Measurements from ENCODE around the gene KCNQ5. TPM values are rescaled to one million over a fixed set of nuclear protein-coding genes. Genes with fewer than 3 reads are reported as not detected.

KCNQ5 gene
- total RNA-seq, 1 experiment from 2014 or later: 9.4 TPM

DNA sequence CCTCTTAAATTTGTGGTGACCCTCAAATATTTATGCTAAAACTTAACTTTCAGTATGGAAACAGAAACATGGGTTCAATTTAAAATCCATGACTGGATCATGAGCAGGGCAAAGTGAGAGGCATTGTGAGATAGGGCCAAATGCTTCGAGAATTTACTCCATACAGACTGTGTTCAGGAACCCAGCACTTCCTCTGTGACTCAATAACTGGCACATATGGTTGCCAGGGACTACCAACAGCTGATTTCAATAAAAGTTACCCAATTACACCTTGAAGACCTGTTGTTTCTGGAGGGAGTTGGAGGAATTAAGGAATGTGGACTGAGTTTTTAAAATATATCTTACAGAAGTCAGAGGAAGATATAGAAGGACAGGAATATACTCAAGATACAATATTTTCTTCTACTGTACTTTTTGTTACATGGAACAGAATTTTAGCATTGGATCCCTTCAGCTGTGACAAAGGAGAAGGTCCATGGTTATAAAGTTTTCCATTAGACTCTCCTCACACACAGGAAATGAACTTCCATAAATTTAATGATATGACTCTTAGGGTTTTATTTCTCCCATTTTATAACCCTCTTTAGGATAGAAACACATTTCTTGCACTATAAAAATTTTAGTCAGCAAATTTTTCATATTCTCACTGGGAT, 344.9 kb downstream of the KCNQ5 start:
- intact Hi-C loops (cut with micrococcal nuclease; ENCODE audit: unreplicated experiment) (no loop called here), in situ Hi-C loops (cut with HindIII; ENCODE audit: low pct_unique_long_range_greater_than_20kb, low sequenced_read_pairs) (no loop called here)
- Histone ChIP-seq H3K4me1 (ENCODE audit: control insufficient read depth, insufficient read depth, low read length) (peaks cover 4% of the 10 kb centered on the region; the same call in 1 of the 2 replicates), H3K9me3 (ENCODE audit: control insufficient read depth, insufficient read depth, low read depth, low read length) (no peaks in the 10 kb centered on the region), H3K4me3 (ENCODE audit: low read depth in 2 of 2, low read length in 2 of 2) (no peak overlapping the region), H3K27ac (ENCODE audit: low read length) (no peak overlapping the region), H3K36me3 (ENCODE audit: control insufficient read depth, insufficient read depth, low read length) (no peaks in the 10 kb centered on the region), H3K27me3 (ENCODE audit: control insufficient read depth, insufficient read depth, low read length) (no peaks in the 10 kb centered on the region)
- ATAC-seq (no peak), DNase-seq (ENCODE audit: low read depth, low spot score) (no peak)
- TF ChIP-seq POLR2AphosphoS5 (IDR thresholded peaks at IDR 0.05; ENCODE audit: low read depth, low read length): no peak
- POLR2A ChIA-PET: no interaction called here
- no TSS peak for BruUV-seq (replicated peaks)
- CTCF ChIA-PET: no interaction called here

DNA sequence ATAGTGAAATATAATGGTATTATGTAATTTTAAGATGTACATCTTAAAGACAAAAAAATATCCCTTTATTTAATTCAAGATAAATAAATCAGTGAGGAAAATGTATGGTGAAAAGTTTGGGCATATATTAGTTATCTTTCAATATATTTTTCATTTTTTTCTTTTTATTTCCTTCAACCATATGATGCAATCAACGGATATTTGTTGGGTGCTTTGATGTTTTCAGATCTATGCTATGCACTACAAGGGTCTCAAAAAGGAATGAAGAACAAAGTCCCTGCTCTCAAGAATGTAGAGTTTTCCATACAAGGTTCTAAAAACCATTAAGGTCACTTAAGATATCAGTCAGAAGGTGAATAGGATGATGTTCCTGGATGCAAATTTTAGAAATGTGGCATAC, 345.5 kb downstream of the KCNQ5 start:
- CTCF ChIA-PET: no interaction called here
- in situ Hi-C loops (cut with HindIII; ENCODE audit: low pct_unique_long_range_greater_than_20kb, low sequenced_read_pairs): no loop called here
- POLR2A ChIA-PET: no interaction called here
- ATAC-seq (no peak), DNase-seq (ENCODE audit: low read depth, low spot score) (no peak)
- peaks cover 4% of the 10 kb centered on the region; the same call in 1 of the 2 replicates for H3K4me1 ChIP-seq (ENCODE audit: control insufficient read depth, insufficient read depth, low read length)
- H3K27me3 ChIP-seq (ENCODE audit: control insufficient read depth, insufficient read depth, low read length): no peaks in the 10 kb centered on the region
- H3K4me3 ChIP-seq (ENCODE audit: low read depth in 2 of 2, low read length in 2 of 2): no peak overlapping the region
- intact Hi-C loops (cut with micrococcal nuclease; ENCODE audit: unreplicated experiment): no loop called here
- no peaks in the 10 kb centered on the region for H3K36me3 ChIP-seq (ENCODE audit: control insufficient read depth, insufficient read depth, low read length)
- H3K9me3 ChIP-seq (ENCODE audit: control insufficient read depth, insufficient read depth, low read depth, low read length): no peaks in the 10 kb centered on the region
- TF ChIP-seq TCF7L2 (IDR thresholded peaks at IDR 0.05; ENCODE audit: low read depth, low read length) (no peak), SIN3A (IDR thresholded peaks at IDR 0.05; ENCODE audit: borderline replicate concordance, insufficient read depth, low read depth, low read length) (no peak), POLR2AphosphoS5 (IDR thresholded peaks at IDR 0.05; ENCODE audit: low read depth, low read length) (no peak)
- TF ChIP-seq, protein P1, sequence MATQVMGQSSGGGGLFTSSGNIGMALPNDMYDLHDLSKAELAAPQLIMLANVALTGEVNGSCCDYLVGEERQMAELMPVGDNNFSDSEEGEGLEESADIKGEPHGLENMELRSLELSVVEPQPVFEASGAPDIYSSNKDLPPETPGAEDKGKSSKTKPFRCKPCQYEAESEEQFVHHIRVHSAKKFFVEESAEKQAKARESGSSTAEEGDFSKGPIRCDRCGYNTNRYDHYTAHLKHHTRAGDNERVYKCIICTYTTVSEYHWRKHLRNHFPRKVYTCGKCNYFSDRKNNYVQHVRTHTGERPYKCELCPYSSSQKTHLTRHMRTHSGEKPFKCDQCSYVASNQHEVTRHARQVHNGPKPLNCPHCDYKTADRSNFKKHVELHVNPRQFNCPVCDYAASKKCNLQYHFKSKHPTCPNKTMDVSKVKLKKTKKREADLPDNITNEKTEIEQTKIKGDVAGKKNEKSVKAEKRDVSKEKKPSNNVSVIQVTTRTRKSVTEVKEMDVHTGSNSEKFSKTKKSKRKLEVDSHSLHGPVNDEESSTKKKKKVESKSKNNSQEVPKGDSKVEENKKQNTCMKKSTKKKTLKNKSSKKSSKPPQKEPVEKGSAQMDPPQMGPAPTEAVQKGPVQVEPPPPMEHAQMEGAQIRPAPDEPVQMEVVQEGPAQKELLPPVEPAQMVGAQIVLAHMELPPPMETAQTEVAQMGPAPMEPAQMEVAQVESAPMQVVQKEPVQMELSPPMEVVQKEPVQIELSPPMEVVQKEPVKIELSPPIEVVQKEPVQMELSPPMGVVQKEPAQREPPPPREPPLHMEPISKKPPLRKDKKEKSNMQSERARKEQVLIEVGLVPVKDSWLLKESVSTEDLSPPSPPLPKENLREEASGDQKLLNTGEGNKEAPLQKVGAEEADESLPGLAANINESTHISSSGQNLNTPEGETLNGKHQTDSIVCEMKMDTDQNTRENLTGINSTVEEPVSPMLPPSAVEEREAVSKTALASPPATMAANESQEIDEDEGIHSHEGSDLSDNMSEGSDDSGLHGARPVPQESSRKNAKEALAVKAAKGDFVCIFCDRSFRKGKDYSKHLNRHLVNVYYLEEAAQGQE (IDR thresholded peaks at IDR 0.05; ENCODE audit: insufficient read depth in 1 of 2, low read depth in 2 of 2, low read length in 1 of 2): no peak
- TF ChIP-seq, protein P2, sequence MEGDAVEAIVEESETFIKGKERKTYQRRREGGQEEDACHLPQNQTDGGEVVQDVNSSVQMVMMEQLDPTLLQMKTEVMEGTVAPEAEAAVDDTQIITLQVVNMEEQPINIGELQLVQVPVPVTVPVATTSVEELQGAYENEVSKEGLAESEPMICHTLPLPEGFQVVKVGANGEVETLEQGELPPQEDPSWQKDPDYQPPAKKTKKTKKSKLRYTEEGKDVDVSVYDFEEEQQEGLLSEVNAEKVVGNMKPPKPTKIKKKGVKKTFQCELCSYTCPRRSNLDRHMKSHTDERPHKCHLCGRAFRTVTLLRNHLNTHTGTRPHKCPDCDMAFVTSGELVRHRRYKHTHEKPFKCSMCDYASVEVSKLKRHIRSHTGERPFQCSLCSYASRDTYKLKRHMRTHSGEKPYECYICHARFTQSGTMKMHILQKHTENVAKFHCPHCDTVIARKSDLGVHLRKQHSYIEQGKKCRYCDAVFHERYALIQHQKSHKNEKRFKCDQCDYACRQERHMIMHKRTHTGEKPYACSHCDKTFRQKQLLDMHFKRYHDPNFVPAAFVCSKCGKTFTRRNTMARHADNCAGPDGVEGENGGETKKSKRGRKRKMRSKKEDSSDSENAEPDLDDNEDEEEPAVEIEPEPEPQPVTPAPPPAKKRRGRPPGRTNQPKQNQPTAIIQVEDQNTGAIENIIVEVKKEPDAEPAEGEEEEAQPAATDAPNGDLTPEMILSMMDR (IDR thresholded peaks at IDR 0.05): no peak
- no peak overlapping the region for H3K27ac ChIP-seq (ENCODE audit: low read length)
- no TSS peak for BruUV-seq (replicated peaks)

DNA sequence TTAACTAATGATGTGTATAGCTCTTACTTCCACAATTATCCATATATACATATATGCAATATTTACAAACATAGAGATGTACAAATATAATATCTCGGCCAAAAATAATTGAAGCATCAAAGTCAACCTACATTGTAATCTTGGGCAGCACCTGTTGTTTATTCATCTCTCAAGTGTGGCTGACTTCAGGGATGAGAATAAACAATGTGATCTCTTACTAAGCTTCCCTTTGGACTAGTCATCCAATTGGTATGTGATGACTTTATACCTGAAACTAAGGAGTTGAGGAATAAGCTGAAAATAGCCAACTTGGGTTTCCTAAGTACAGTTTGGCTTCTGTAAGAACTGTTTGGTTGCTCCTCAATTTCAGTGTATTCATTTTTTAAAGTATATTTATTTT, 346.8 kb downstream of the KCNQ5 start:
- no peaks in the 10 kb centered on the region for H3K9me3 ChIP-seq (ENCODE audit: control insufficient read depth, insufficient read depth, low read depth, low read length)
- no peak overlapping the region for H3K4me3 ChIP-seq (ENCODE audit: low read depth in 2 of 2, low read length in 2 of 2)
- H3K27me3 ChIP-seq (ENCODE audit: control insufficient read depth, insufficient read depth, low read length): no peaks in the 10 kb centered on the region
- ATAC-seq: peak; percentile 69; the same call in 1 of the 2 replicates
- TF ChIP-seq TCF7L2 (IDR thresholded peaks at IDR 0.05; ENCODE audit: low read depth, low read length) (no peak), POLR2AphosphoS5 (IDR thresholded peaks at IDR 0.05; ENCODE audit: low read depth, low read length) (no peak), SIN3A (IDR thresholded peaks at IDR 0.05; ENCODE audit: borderline replicate concordance, insufficient read depth, low read depth, low read length) (no peak)
- TF ChIP-seq, protein P1 (IDR thresholded peaks at IDR 0.05; ENCODE audit: insufficient read depth in 1 of 2, low read depth in 2 of 2, low read length in 1 of 2): no peak
- TF ChIP-seq, protein P2 (IDR thresholded peaks at IDR 0.05): no peak
- BruUV-seq (replicated peaks): no TSS peak
- ChIA-PET POLR2A (no interaction called here), CTCF (no interaction called here)
- DNase-seq (ENCODE audit: low read depth, low spot score): peak; percentile 81
- in situ Hi-C loops (cut with HindIII; ENCODE audit: low pct_unique_long_range_greater_than_20kb, low sequenced_read_pairs) (no loop called here), intact Hi-C loops (cut with micrococcal nuclease; ENCODE audit: unreplicated experiment) (no loop called here)
- H3K4me1 ChIP-seq (ENCODE audit: control insufficient read depth, insufficient read depth, low read length): peaks cover 4% of the 10 kb centered on the region; the same call in 1 of the 2 replicates
- H3K36me3 ChIP-seq (ENCODE audit: control insufficient read depth, insufficient read depth, low read length): no peaks in the 10 kb centered on the region
- no peak overlapping the region for H3K27ac ChIP-seq (ENCODE audit: low read length)

Data from Panc1 (cell line).